ENCODE results near the gene PODN. TPM values are rescaled to one million over a fixed set of nuclear protein-coding genes. Genes with fewer than 3 reads are reported as not detected.

The PODN gene, protein sequence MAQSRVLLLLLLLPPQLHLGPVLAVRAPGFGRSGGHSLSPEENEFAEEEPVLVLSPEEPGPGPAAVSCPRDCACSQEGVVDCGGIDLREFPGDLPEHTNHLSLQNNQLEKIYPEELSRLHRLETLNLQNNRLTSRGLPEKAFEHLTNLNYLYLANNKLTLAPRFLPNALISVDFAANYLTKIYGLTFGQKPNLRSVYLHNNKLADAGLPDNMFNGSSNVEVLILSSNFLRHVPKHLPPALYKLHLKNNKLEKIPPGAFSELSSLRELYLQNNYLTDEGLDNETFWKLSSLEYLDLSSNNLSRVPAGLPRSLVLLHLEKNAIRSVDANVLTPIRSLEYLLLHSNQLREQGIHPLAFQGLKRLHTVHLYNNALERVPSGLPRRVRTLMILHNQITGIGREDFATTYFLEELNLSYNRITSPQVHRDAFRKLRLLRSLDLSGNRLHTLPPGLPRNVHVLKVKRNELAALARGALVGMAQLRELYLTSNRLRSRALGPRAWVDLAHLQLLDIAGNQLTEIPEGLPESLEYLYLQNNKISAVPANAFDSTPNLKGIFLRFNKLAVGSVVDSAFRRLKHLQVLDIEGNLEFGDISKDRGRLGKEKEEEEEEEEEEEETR
- total RNA-seq: 4.5 to 4.6 TPM (median 4.6 TPM) in 3 replicates

DNA sequence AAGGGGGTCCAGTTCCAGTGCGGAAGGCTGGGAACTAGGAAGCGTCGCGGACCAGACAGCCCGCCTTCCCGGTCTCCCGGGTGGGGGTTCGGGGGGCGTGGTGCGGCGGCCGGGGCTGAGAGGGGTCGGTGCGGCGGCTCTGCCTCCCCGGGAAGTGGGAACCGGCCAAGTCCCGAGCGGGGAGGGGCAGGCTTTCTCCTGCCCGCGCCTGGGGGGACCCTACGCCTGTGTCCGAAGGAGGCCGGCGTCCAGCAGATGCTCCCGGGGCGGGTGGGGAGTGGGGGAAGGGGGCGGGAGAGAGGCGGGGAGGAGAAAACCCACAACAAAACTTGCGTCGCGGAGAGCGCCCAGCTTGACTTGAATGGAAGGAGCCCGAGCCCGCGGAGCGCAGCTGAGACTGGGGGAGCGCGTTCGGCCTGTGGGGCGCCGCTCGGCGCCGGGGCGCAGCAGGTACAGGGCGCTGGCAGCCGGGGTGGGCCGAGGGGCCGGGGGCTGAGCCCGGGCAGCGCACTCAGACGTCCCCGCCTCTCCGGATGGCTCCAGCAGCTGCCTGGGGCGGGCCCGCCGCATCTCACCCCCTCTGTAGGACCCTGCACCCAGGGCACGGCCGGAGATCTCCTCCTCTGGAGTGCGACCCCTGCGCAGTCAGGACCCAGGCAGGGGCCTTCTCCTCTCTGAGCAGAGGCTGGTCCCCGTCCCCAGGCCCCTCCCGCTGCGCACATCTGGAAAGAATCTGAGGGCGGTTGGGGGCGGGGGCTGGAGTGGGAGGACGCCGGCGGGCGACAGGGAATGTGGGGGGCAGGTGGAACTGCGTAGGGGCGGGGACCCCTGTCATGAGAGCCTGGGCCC is at the start of gene PODN:
Gene PODN, plus strand, starts transcription at position 355 of the 849 bp plus-strand sequence. CDS start 7,643 bp downstream, outside the sequence.
- peak within 1 kb of the TSS; percentile 74 for H3K4me3 Mint-ChIP-seq
- no peak within 1 kb of the TSS for H3K27ac Mint-ChIP-seq
- H3K36me3 Mint-ChIP-seq: no peaks in the 10 kb centered on the region
- peak in 1 of 2 experiments; percentile 47 for DNase-seq (ENCODE audit: low spot score in 2 of 2, unreplicated experiment in 2 of 2)
- TF ChIP-seq, protein P1, sequence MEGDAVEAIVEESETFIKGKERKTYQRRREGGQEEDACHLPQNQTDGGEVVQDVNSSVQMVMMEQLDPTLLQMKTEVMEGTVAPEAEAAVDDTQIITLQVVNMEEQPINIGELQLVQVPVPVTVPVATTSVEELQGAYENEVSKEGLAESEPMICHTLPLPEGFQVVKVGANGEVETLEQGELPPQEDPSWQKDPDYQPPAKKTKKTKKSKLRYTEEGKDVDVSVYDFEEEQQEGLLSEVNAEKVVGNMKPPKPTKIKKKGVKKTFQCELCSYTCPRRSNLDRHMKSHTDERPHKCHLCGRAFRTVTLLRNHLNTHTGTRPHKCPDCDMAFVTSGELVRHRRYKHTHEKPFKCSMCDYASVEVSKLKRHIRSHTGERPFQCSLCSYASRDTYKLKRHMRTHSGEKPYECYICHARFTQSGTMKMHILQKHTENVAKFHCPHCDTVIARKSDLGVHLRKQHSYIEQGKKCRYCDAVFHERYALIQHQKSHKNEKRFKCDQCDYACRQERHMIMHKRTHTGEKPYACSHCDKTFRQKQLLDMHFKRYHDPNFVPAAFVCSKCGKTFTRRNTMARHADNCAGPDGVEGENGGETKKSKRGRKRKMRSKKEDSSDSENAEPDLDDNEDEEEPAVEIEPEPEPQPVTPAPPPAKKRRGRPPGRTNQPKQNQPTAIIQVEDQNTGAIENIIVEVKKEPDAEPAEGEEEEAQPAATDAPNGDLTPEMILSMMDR (IDR thresholded peaks at IDR 0.05; ENCODE audit: unreplicated experiment): no peak
- peaks cover 11% of the 10 kb centered on the region for H3K4me1 Mint-ChIP-seq
- H3K27me3 Mint-ChIP-seq (ENCODE audit: low read depth): peaks cover 80% of the 10 kb centered on the region
- no peaks in the 10 kb centered on the region for H3K9me3 Mint-ChIP-seq

DNA sequence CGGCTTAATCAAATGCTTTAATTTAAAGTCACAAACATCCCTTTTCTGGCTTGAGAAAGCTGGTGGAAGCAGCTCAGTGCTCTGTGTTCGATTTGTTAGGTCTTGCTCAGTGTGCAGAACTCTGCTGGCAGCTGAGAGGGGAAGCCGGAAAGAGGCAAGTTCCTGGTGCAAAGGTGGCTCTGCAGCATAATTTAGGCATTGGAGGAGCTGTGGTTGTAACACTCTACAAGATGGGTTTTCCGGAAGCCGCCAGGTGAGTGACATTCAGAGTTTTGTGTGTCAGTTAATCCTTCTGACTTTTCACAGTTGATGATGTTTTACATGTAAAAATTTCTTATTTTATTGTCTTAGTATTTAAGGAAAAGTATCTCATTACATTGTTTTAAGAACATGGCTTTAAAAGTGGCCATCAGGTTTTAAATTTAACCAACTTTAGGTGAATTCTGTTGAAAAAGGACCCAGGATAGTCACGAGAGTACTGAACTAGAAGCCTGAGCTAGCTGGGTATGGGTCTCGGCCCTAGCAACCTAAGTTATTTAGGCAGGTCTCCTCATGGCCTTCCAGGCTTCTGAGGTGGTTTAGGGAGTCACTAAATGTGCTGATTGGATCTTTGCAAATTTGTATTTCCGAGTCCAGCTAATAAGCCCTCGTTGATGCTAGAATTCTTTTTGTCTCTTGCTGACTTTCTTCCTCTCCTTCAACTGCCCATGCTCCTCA is 47.1 kb upstream of the PODN start:
- H3K27ac Mint-ChIP-seq: peak overlapping the region; percentile 65
- H3K4me1 Mint-ChIP-seq: peaks cover 18% of the 10 kb centered on the region
- H3K27me3 Mint-ChIP-seq (ENCODE audit: low read depth): no peaks in the 10 kb centered on the region
- DNase-seq (ENCODE audit: low spot score in 2 of 2, unreplicated experiment in 2 of 2): peak; percentile 30 to 53
- no peaks in the 10 kb centered on the region for H3K9me3 Mint-ChIP-seq
- H3K4me3 Mint-ChIP-seq: peak overlapping the region; percentile 80
- TF ChIP-seq, protein P1 (IDR thresholded peaks at IDR 0.05; ENCODE audit: unreplicated experiment): no peak
- H3K36me3 Mint-ChIP-seq: peaks cover 3% of the 10 kb centered on the region

DNA sequence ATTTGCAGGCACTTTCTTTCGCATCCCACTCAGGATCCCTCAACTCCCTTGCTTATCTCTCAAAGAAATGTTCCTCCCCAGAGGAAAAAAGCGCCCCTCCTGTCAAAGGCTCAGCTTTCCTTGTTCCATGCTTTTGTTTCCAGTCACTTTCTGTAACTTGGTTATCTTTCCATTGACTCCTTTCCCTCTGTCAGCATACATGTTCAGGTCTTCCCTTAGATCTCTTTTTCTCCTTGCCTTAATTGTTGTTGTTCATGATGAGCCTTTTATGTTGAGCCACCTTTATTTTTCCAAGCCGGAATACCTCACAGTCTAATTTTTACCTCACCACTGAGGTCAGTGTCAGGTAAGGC is 46.5 kb upstream of the PODN start:
- H3K36me3 Mint-ChIP-seq: peaks cover 3% of the 10 kb centered on the region
- H3K27me3 Mint-ChIP-seq (ENCODE audit: low read depth): no peaks in the 10 kb centered on the region
- peaks cover 18% of the 10 kb centered on the region for H3K4me1 Mint-ChIP-seq
- no peaks in the 10 kb centered on the region for H3K9me3 Mint-ChIP-seq
- TF ChIP-seq, protein P1 (IDR thresholded peaks at IDR 0.05; ENCODE audit: unreplicated experiment): no peak
- peak overlapping the region; percentile 80 for H3K4me3 Mint-ChIP-seq
- DNase-seq (ENCODE audit: low spot score in 2 of 2, unreplicated experiment in 2 of 2): no peak
- H3K27ac Mint-ChIP-seq: peak overlapping the region; percentile 47

DNA sequence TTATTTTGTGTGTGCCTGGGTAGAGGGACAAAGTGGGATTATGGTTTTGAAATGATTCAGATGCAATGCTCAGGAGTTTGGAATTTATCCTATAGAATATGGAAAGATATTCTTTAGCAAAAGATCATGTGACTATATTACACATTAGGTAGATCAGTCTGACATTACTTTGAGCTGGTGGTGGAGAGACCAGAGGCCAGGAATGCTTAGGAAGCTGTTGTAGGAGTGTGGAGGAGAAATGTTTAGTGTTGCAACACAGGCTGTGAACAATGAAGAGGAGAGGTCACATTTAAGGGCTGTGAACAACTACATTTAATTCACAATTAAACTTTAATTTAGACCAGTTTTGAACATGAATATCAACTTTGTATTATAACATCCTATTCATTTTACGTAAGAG is 45.3 kb upstream of the PODN start:
- H3K9me3 Mint-ChIP-seq: no peaks in the 10 kb centered on the region
- no peak overlapping the region for H3K4me3 Mint-ChIP-seq
- H3K4me1 Mint-ChIP-seq: peaks cover 18% of the 10 kb centered on the region
- TF ChIP-seq, protein P1 (IDR thresholded peaks at IDR 0.05; ENCODE audit: unreplicated experiment): no peak
- no peaks in the 10 kb centered on the region for H3K27me3 Mint-ChIP-seq (ENCODE audit: low read depth)
- peaks cover 3% of the 10 kb centered on the region for H3K36me3 Mint-ChIP-seq
- DNase-seq (ENCODE audit: low spot score in 2 of 2, unreplicated experiment in 2 of 2): no peak
- H3K27ac Mint-ChIP-seq: no peak overlapping the region

DNA sequence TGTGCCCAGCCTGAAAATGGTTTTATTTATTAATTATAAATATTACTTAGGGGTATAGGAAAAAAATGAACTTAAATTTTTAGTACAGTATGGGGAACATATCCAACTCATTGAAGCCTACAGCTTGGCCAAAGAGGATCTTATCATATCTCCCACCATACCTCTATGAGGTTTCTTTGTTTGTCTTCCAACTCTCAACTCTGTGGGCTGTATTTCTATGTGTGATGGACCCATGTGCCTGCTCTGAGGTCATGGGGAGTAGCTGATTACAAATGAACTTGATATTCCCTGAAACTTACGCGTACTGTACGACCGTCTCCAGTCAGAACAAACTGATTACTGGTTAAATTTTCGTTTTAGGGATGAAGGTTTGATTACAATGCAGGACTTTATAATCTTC is 41.4 kb upstream of the PODN start:
- no peak for DNase-seq (ENCODE audit: low spot score in 2 of 2, unreplicated experiment in 2 of 2)
- H3K4me1 Mint-ChIP-seq: peaks cover 12% of the 10 kb centered on the region
- H3K4me3 Mint-ChIP-seq: no peak overlapping the region
- H3K27me3 Mint-ChIP-seq (ENCODE audit: low read depth): no peaks in the 10 kb centered on the region
- H3K9me3 Mint-ChIP-seq: no peaks in the 10 kb centered on the region
- H3K36me3 Mint-ChIP-seq: peaks cover 3% of the 10 kb centered on the region
- TF ChIP-seq, protein P1 (IDR thresholded peaks at IDR 0.05; ENCODE audit: unreplicated experiment): no peak
- H3K27ac Mint-ChIP-seq: no peak overlapping the region
